Hepatocyte (in vitro differentiated cells): ENCODE measurements around the gene OR5A1.

ENCODE experiments used
- CTCF ChIP-seq: fragments of 200-600 bp; sonication (generic); IDR thresholded peaks from 2 replicates; pipeline ENCODE4 v1.5.1; 2016; ENCODE audit warnings: antibody characterized with exemption, mild to moderate bottlenecking; ENCODE audit not compliant: poor library complexity
- EZH2 ChIP-seq: fragments of 200-600 bp; sonication (generic); IDR thresholded peaks from 2 replicates; pipeline ENCODE4 v1.6.1; 2016; ENCODE audit warnings: antibody characterized with exemption, mild to moderate bottlenecking, borderline replicate concordance
- EZH2phosphoT487 ChIP-seq: fragments of 200-600 bp; sonication (generic); IDR thresholded peaks from one replicate; pipeline ENCODE4 v1.6.1; 2018; ENCODE audit warnings: antibody characterized with exemption, mild to moderate bottlenecking, low read depth, moderate library complexity; ENCODE audit not compliant: unreplicated experiment, severe bottlenecking

DNA sequence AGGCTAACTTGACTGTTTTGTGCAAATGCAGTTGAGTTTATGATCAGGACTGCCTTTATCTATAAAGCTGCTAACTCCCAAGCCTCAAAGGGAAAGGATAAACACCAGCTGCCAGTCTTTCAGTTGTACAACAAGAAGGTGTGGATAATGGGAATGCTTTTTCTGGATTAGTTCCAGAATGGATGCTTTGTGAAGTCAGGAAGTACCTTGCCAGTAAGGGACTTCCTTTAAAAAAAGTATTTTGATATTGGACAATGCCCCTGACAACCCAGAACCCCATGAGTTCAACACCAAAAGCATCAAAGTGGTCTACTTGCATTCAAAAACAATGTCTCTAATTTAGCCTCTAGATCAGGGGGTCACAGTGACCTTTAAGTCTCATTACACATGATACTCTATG is 42.1 kb upstream of the OR5A1 start:
- TF ChIP-seq EZH2 (no peak), CTCF (no peak), EZH2phosphoT487 (no peak)
